Naive thymus-derived CD4-positive, alpha-beta T cell (primary cell): Measurements from ENCODE around the gene CD300LF. TPM values are rescaled to one million over a fixed set of nuclear protein-coding genes. Genes with fewer than 3 reads are reported as not detected.

Source experiments
- ATAC-seq: fragments of 150-1000 bp; cut with Tn5 transposase; 2 replicates; pipeline ENCODE4 v1.10.0; 2021; ENCODE audit warnings: mild to moderate bottlenecking, moderate library complexity
- CTCF ChIA-PET: fragments of 350-600 bp; sonication (Branson Sonifier 250); formaldehyde crosslinking; loops from one replicate; lab custom pipeline; 2021; ENCODE audit warnings: antibody characterized with exemption; lab: Charles Lee
- POLR2A ChIA-PET: fragments of 350-600 bp; sonication (Branson Sonifier 250); formaldehyde crosslinking; loops from one replicate; lab custom pipeline; 2021; ENCODE audit warnings: antibody characterized with exemption, inconsistent platforms; lab: Charles Lee
- DNase-seq, 9 donors: peaks; one replicate each; pipeline versions ENCODE4 v3.0.0 to v3.0.0-alpha.2; 2020 to 2022; ENCODE audit warnings: mixed read lengths in 1 of 9
- H3K27ac ChIP-seq: one replicate; pipeline ENCODE4 v1.7.0; 2013; ENCODE audit warnings: mild to moderate bottlenecking, low read depth, low read length, moderate library complexity
- H3K27me3 ChIP-seq, 2 donors: one replicate each; pipeline ENCODE4 v1.7.0; 2013; ENCODE audit warnings: low read length in 2 of 2, mild to moderate bottlenecking in 2 of 2, moderate library complexity in 2 of 2; ENCODE audit not compliant: control insufficient read depth in 2 of 2, insufficient read depth in 2 of 2
- H3K36me3 ChIP-seq, 3 experiments: 1 replicate in 2 of 3; 2 replicates in 1 of 3; pipeline ENCODE4 v1.7.0; 2013; ENCODE audit warnings: low read length in 3 of 3, mild to moderate bottlenecking in 3 of 3, moderate library complexity in 1 of 3; ENCODE audit not compliant: insufficient read depth in 3 of 3, control insufficient read depth in 2 of 3
- H3K4me1 ChIP-seq, 2 donors: one replicate each; pipeline ENCODE4 v1.7.0; 2013; ENCODE audit warnings: low read length in 2 of 2, mild to moderate bottlenecking in 2 of 2, moderate library complexity in 1 of 2; ENCODE audit not compliant: control insufficient read depth in 2 of 2, insufficient read depth in 2 of 2
- H3K4me3 ChIP-seq: 2 replicates; pipeline ENCODE4 v1.7.0; 2013; ENCODE audit warnings: mild to moderate bottlenecking, low read length
- H3K9me3 ChIP-seq, 3 experiments: 1 replicate in 2 of 3; 2 replicates in 1 of 3; pipeline ENCODE4 v1.7.0; 2013; ENCODE audit warnings: low read length in 3 of 3; ENCODE audit not compliant: control insufficient read depth in 2 of 3
- H3K27ac Mint-ChIP-seq, 9 donors: one replicate each; pipeline ENCODE4 v1.8.0; 2020 to 2022; ENCODE audit warnings: mixed read lengths in 9 of 9, mild to moderate bottlenecking in 8 of 9, moderate library complexity in 5 of 9, inconsistent platforms in 2 of 9
- H3K27me3 Mint-ChIP-seq, 5 donors: one replicate each; pipeline ENCODE4 v1.8.0; 2021 to 2022; ENCODE audit warnings: mixed read lengths in 5 of 5, mild to moderate bottlenecking in 1 of 5
- H3K36me3 Mint-ChIP-seq, 5 donors: one replicate each; pipeline ENCODE4 v1.8.0; 2020 to 2022; ENCODE audit warnings: mixed read lengths in 5 of 5, mild to moderate bottlenecking in 3 of 5, inconsistent platforms in 1 of 5
- H3K4me1 Mint-ChIP-seq, 7 donors: one replicate each; pipeline ENCODE4 v1.8.0; 2020 to 2022; ENCODE audit warnings: mixed read lengths in 7 of 7, mild to moderate bottlenecking in 3 of 7, inconsistent platforms in 1 of 7
- H3K4me3 Mint-ChIP-seq, 10 donors: one replicate each; pipeline ENCODE4 v1.8.0; 2020 to 2022; ENCODE audit warnings: mild to moderate bottlenecking in 10 of 10, mixed read lengths in 10 of 10, moderate library complexity in 6 of 10, inconsistent platforms in 2 of 10
- H3K9me3 Mint-ChIP-seq, 11 donors: one replicate each; pipeline ENCODE4 v1.8.0; 2020 to 2022; ENCODE audit warnings: mixed read lengths in 11 of 11, mild to moderate bottlenecking in 4 of 11, inconsistent platforms in 1 of 11, moderate library complexity in 1 of 11
- intact Hi-C, 2 donors: fragments of 100-400 bp; cut with micrococcal nuclease; formaldehyde crosslinking; loops; one replicate each; pipeline ENCODE4 v1.15.1; 2023
- polyA plus RNA-seq, 2 donors: library from polyadenylated mRNA; unstranded; fragments of 300-500 nt; fragmentation: Illumina TruSeq; gene quantifications; one replicate each; pipeline ENCODE4 v1.2.3, GENCODE V29; 2021
- total RNA-seq, 6 experiments: library from RNA in 5 of 6; stranded (reverse) in 5 of 6; gene quantifications; 1 replicate in 5 of 6; 2 replicates in 1 of 6; pipeline ENCODE4 v1.2.3 and lab custom pipeline; 2021 to 2026

The CD300LF gene
- total and polyA plus RNA-seq, 7 experiments from 2014 or later: 0.46 to 41.0 (median 2.7) TPM; not detected in 3

DNA sequence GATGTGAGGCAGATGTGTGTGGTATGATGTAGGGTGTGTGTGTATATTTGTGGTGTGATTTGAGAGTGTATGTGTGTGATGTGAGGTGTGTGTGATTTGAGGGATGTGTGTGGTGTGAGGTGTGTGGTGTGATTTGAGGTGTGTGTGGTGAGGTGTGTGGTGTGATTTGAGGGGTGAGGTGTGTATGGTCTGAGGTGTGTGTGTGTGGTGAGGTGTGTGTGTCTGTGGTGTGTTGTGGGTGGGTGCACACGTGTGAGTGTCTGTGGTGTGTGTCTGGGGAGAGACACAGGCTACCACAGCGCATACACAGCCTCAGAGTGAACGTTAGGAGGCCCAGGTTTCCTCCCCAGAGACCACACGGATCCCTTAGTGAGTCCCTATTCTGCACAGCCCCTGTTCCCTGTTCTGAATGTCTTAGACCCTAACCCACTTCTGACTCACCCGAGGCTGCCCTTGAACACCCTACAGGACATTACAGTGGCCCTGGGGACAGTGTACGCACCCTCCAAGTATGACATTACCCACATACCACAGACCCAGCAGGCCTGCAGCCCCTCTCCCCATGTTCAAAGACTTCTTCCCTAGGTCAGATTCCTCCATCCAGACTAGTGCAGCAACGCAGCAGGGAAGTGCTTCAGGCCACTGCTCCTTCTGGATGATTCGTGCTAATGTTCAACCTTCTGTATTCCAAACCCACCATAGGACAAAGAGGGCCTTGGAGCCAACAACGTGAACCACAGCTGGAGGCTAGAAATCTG, 20.8 kb upstream of the CD300LF start:
- POLR2A ChIA-PET: no interaction called here
- intact Hi-C loops: loop anchor here in 1 of 2 donors (10.0 kb wide), 1 partner anchor 49 kb away; no protein-coding TSS in a partner anchor
- H3K4me3 Mint-ChIP-seq: no peak overlapping the region

DNA sequence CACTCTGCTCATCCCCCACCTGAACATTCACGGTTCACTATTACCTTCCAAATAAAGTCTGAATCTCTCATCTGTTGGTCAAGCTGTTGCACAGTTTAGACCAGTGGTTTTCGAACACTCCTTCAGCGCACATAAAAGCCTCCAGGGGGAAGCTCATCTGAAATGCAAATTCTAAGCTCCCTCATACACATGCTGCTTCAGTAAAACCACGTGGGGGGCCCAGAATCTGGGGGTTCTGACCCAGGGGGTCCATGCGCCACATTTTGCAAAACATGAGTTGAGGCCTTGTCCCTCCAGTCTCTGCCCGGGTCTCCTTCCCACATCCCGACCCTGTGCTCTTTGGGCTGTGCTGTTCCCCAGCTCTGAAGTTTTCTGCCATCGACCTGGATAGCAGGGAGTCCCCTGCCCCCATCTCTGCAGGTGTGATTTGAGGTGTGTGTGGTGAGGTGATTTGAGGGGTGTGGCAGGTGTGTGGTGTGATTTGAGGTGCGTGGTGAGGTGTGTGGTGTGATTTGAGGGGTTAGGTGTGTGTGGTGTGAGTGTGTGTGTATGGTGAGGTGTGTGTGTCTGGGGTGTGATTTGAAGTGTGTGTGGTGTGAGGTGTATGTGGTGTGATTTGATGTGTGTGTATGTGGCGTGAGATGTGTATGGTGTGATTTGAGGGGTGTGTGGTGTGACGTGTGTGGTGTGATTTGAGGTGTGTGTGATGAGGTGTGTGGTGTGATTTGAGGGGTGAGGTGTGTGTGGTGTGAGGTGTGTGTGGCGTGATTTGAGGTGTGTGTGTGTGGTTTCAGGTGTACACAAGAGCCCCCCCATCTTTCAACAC, 19.5 kb upstream of the CD300LF start:
- ChIA-PET CTCF (interaction anchor here (0.6 to 1.0 kb wide), 3 partner anchors 74 to 403 kb away, joined by 3 to 5 read pairs (median 4); no protein-coding TSS in a partner anchor), POLR2A (interaction anchor here (0.6 to 1.0 kb wide), 2 partner anchors 13 to 42 kb away, joined by 3 to 6 read pairs; no protein-coding TSS in a partner anchor)
- peaks cover 0 to 37% of the 10 kb centered on the region in 2 donors for H3K4me1 ChIP-seq
- Mint-ChIP-seq H3K27me3 (peaks cover 0 to 17% (median 0%) of the 10 kb centered on the region in 5 donors), H3K27ac (no peak overlapping the region), H3K4me3 (no peak overlapping the region), H3K4me1 (peaks cover 9 to 32% (median 13%) of the 10 kb centered on the region in 7 donors), H3K36me3 (peaks cover 0 to 2% (median 0%) of the 10 kb centered on the region in 5 donors), H3K9me3 (no peaks in the 10 kb centered on the region)
- H3K4me3 ChIP-seq: no peak overlapping the region
- H3K27me3 ChIP-seq: no peaks in the 10 kb centered on the region
- no peaks in the 10 kb centered on the region for H3K9me3 ChIP-seq
- ATAC-seq (no peak), DNase-seq (no peak)
- H3K36me3 ChIP-seq: no peaks in the 10 kb centered on the region
- intact Hi-C loops: loop anchor here in 1 of 2 donors (10.0 kb wide), 1 partner anchor 47 kb away; no protein-coding TSS in a partner anchor
- no peak overlapping the region for H3K27ac ChIP-seq

More for the DNA sequence above, 20.8 kb upstream of the CD300LF start:
- no peak overlapping the region for H3K4me3 ChIP-seq
- peaks cover 16 to 38% (median 23%) of the 10 kb centered on the region in 7 donors for H3K4me1 Mint-ChIP-seq
- H3K27me3 Mint-ChIP-seq: peaks cover 0 to 17% (median 0%) of the 10 kb centered on the region in 5 donors
- no peak for ATAC-seq
- H3K27me3 ChIP-seq: no peaks in the 10 kb centered on the region
- H3K27ac Mint-ChIP-seq: peak overlapping the region in 1 of 9 donors; percentile 19
- no peaks in the 10 kb centered on the region for H3K9me3 Mint-ChIP-seq
- peaks cover 0 to 2% (median 0%) of the 10 kb centered on the region in 5 donors for H3K36me3 Mint-ChIP-seq
- H3K4me1 ChIP-seq: peaks cover 9 to 37% of the 10 kb centered on the region in 2 donors
- DNase-seq: no peak
- no peaks in the 10 kb centered on the region for H3K36me3 ChIP-seq
- CTCF ChIA-PET: interaction anchor here (6.7 kb wide), 1 partner anchor 76 kb away, joined by 166 read pairs; no protein-coding TSS in a partner anchor
- no peak overlapping the region for H3K27ac ChIP-seq
- no peaks in the 10 kb centered on the region for H3K9me3 ChIP-seq

DNA sequence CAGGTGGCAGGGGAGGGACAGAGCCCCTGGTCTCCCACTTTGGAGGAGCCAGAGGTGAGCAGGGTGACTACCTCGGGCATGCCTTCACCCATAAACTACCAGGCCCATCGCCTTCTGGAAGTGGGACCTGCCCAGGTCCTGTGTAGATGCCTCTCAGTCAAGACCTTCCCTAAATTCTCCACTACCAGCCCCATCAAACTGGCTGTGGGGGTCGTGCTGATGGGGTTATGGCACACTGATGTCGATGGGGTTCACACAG, 18.6 kb upstream of the CD300LF start:
- peaks cover 0 to 35% of the 10 kb centered on the region in 2 donors for H3K4me1 ChIP-seq
- Mint-ChIP-seq H3K27me3 (peaks cover 0 to 15% (median 0%) of the 10 kb centered on the region in 5 donors), H3K36me3 (peaks cover 0 to 2% (median 0%) of the 10 kb centered on the region in 5 donors), H3K4me1 (peaks cover 7 to 29% (median 9%) of the 10 kb centered on the region in 7 donors), H3K9me3 (no peaks in the 10 kb centered on the region), H3K27ac (no peak overlapping the region), H3K4me3 (no peak overlapping the region)
- ChIA-PET CTCF (no interaction called here), POLR2A (no interaction called here)
- no peaks in the 10 kb centered on the region for H3K27me3 ChIP-seq
- H3K9me3 ChIP-seq: no peaks in the 10 kb centered on the region
- no peak overlapping the region for H3K27ac ChIP-seq
- no peaks in the 10 kb centered on the region for H3K36me3 ChIP-seq
- no peak for DNase-seq
- ATAC-seq: no peak
- no peak overlapping the region for H3K4me3 ChIP-seq
- intact Hi-C loops: loop anchor here in 1 of 2 donors (10.0 kb wide), 1 partner anchor 46 kb away; no protein-coding TSS in a partner anchor

DNA sequence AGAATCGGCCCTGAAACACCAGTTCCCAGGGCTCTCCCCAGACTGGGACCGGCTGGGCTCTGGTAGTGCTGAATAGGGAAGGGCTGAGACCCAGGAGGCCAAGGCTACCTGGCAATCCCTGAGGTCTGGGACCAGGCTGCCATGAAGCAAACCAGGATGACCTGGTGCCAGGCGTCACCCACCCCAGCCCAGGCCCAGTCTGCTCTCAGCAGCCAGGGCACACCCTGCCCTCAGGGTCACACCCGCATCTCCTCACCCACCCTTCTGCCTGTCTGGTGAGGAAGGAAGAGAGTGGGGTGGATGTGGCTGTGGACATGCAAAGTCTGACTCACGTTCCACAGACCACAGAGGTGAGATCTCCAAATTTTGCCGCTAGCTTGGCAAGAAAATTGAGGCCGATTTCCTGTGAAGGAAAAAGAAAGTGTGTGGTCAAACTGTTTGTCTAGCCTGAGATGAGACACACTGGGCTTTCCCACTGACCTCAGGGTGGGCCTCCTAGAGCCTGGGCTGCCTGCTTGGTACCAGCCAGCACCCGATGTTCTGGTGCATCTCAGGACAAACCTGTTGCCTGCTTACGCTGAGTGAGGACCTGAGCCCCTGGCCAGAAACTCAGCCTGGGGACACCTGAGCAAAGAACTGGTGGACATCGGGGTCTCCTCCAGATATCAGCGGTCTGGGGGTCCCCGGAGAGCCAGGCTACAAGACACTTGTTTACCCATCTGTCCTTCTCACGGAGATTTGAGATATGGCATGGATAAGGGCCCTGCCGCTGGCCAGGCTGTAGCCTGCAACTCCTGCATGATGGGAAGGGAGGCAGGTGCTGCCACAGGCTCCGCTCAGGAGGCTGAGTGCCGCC, 18.0 kb upstream of the CD300LF start:
- H3K36me3 ChIP-seq: no peaks in the 10 kb centered on the region
- ATAC-seq (peak; percentile 90), DNase-seq (no peak)
- ChIA-PET CTCF (no interaction called here), POLR2A (no interaction called here)
- H3K27ac ChIP-seq: no peak overlapping the region
- Mint-ChIP-seq H3K4me3 (peak overlapping the region in 1 of 10 donors; percentile 27), H3K4me1 (peaks cover 4 to 27% (median 6%) of the 10 kb centered on the region in 7 donors), H3K27me3 (peaks cover 0 to 13% (median 0%) of the 10 kb centered on the region in 5 donors), H3K27ac (peak overlapping the region in 1 of 9 donors; percentile 55), H3K9me3 (no peaks in the 10 kb centered on the region), H3K36me3 (peaks cover 0 to 2% (median 0%) of the 10 kb centered on the region in 5 donors)
- H3K4me3 ChIP-seq: no peak overlapping the region
- peaks cover 0 to 32% of the 10 kb centered on the region in 2 donors for H3K4me1 ChIP-seq
- no peaks in the 10 kb centered on the region for H3K9me3 ChIP-seq
- intact Hi-C loops: loop anchor here in 1 of 2 donors (10.0 kb wide), 1 partner anchor 46 kb away; no protein-coding TSS in a partner anchor
- no peaks in the 10 kb centered on the region for H3K27me3 ChIP-seq

DNA sequence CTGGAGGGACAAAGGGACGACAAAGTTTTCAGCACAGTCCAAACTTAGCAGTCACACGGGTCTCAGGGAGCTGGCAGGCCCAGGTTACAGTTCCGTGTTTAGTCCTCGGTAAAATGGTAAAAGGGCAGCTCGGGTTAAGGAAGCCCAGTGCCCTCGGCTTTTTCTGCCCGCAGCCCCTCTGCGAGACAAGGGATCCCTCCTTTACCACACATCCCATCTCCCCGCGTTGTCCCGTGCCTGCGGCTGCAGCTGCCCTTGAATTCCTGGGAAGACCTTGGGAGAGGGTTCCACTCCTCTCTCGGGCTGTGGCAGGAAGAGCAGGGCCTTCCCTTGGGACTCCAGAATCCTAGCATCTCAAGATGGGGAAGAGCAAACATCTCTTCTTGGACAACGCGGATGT, 17.1 kb upstream of the CD300LF start:
- Mint-ChIP-seq H3K27me3 (peaks cover 0 to 11% (median 0%) of the 10 kb centered on the region in 5 donors), H3K4me3 (peak overlapping the region in 1 of 10 donors; percentile 15), H3K27ac (peak overlapping the region in 1 of 9 donors; percentile 31), H3K9me3 (no peaks in the 10 kb centered on the region), H3K4me1 (peaks cover 2 to 25% (median 4%) of the 10 kb centered on the region in 7 donors), H3K36me3 (peaks cover 0 to 2% (median 0%) of the 10 kb centered on the region in 5 donors)
- ATAC-seq: no peak
- Histone ChIP-seq H3K4me1 (peaks cover 0 to 32% of the 10 kb centered on the region in 2 donors), H3K27ac (no peak overlapping the region), H3K27me3 (no peaks in the 10 kb centered on the region), H3K36me3 (no peaks in the 10 kb centered on the region), H3K9me3 (no peaks in the 10 kb centered on the region), H3K4me3 (no peak overlapping the region)
- ChIA-PET POLR2A (no interaction called here), CTCF (interaction anchor here (0.6 kb wide), 1 partner anchor 72 kb away, joined by 7 read pairs; no protein-coding TSS in a partner anchor)
- intact Hi-C loops: loop anchor here in 1 of 2 donors (10.0 kb wide), 1 partner anchor 45 kb away; no protein-coding TSS in a partner anchor
- DNase-seq: no peak
